PC-9 (cell line): ENCODE data around the gene NRSN1. TPM values are rescaled to one million over a fixed set of nuclear protein-coding genes. Genes with fewer than 3 reads are reported as not detected.

Experiments used
- BruUV-seq: library from RNA; stranded (reverse); fragments of 400-500 nt; replicated peaks from 2 replicates; lab custom pipeline; 2021; lab: Mats Ljungman, UMichigan
- CTCF ChIA-PET: fragments of 300-600 bp; sonication (Branson Sonifier 250); formaldehyde crosslinking; loops from one replicate; lab custom pipeline; 2022; ENCODE audit warnings: antibody characterized with exemption; lab: Charles Lee
- POLR2A ChIA-PET: fragments of 300-600 bp; sonication (Branson Sonifier 250); formaldehyde crosslinking; loops from one replicate; lab custom pipeline; 2022; ENCODE audit warnings: antibody characterized with exemption; ENCODE audit not compliant: unreplicated experiment; lab: Charles Lee
- DNase-seq, 2 experiments: peaks; one replicate each; pipeline versions ENCODE4 v3.0.0 to v3.0.0-alpha.2; 2015 to 2022; ENCODE audit warnings: mixed read lengths in 1 of 2
- H2AFZ ChIP-seq: fragments of 200-600 bp; sonication (generic); 2 replicates; pipeline ENCODE4 v1.8.1; 2017; ENCODE audit warnings: antibody characterized with exemption
- H3F3A ChIP-seq: fragments of 200-600 bp; sonication (generic); 2 replicates; pipeline ENCODE4 v1.8.1; 2017; ENCODE audit warnings: antibody characterized with exemption, mild to moderate bottlenecking, low read depth; ENCODE audit not compliant: insufficient read depth
- H3K27ac ChIP-seq: fragments of 200-600 bp; sonication (generic); 2 replicates; pipeline ENCODE4 v1.6.1; 2016; ENCODE audit warnings: mixed run types
- H3K27me3 ChIP-seq: fragments of 200-600 bp; sonication (generic); 2 replicates; pipeline ENCODE4 v1.6.1; 2016; ENCODE audit warnings: low read depth, mixed run types; ENCODE audit not compliant: insufficient read depth
- H3K36me3 ChIP-seq: fragments of 200-600 bp; sonication (generic); 2 replicates; pipeline ENCODE4 v1.6.1; 2016; ENCODE audit warnings: low read depth, mixed run types
- H3K4me1 ChIP-seq: fragments of 200-600 bp; sonication (generic); replicated peaks from 2 replicates; pipeline ENCODE4 v1.6.1; 2016; ENCODE audit warnings: mixed run types; ENCODE audit not compliant: insufficient read depth
- H3K4me2 ChIP-seq: fragments of 200-600 bp; sonication (generic); 2 replicates; pipeline ENCODE4 v1.6.1; 2017; ENCODE audit warnings: mixed run types
- H3K4me3 ChIP-seq: fragments of 200-600 bp; sonication (generic); 2 replicates; pipeline ENCODE4 v1.6.1; 2016; ENCODE audit warnings: mixed run types
- H3K79me2 ChIP-seq: fragments of 200-600 bp; sonication (generic); 2 replicates; pipeline ENCODE4 v1.6.1; 2017; ENCODE audit warnings: low read depth, mixed run types
- H3K9me2 ChIP-seq: fragments of 200-600 bp; sonication (generic); 2 replicates; pipeline ENCODE4 v1.8.1; 2017; ENCODE audit warnings: mild to moderate bottlenecking; ENCODE audit not compliant: insufficient read depth
- H3K9me3 ChIP-seq: fragments of 200-600 bp; sonication (generic); 2 replicates; pipeline ENCODE4 v1.8.1; 2016; ENCODE audit warnings: low read depth; ENCODE audit not compliant: insufficient read depth
- H4K20me1 ChIP-seq: fragments of 200-600 bp; sonication (generic); 2 replicates; pipeline ENCODE4 v1.8.1; 2017; ENCODE audit not compliant: insufficient read depth
- CTCF ChIP-seq: fragments of 200-600 bp; sonication (generic); conservative IDR thresholded peaks from 2 replicates; pipeline ENCODE4 v1.6.1; 2017; ENCODE audit warnings: mixed run types, antibody characterized with exemption, mild to moderate bottlenecking, moderate library complexity
- EZH2 ChIP-seq: fragments of 200-600 bp; sonication (generic); IDR thresholded peaks from 2 replicates; pipeline ENCODE4 v1.8.0; 2017; ENCODE audit warnings: antibody characterized with exemption, low read depth
- intact Hi-C: fragments of 100-400 bp; cut with micrococcal nuclease; formaldehyde crosslinking; loops from one replicate; pipeline ENCODE4 v1.10.0; 2022; ENCODE audit not compliant: unreplicated experiment
- total RNA-seq: library from RNA; stranded (reverse); gene quantifications from 2 replicates; pipeline ENCODE4 v1.2.3, GENCODE V29; 2021

NRSN1 gene
- total RNA-seq, 1 experiment from 2014 or later = not detected

GRCh38 chr6:24113891-24114290 lies 12.1 kb upstream of the NRSN1 start:
- no peak for TF ChIP-seq CTCF
- TF ChIP-seq EZH2 = no peak
- H3K36me3 ChIP-seq = no peaks in the 10 kb centered on the region
- no peak for DNase-seq
- H3K4me3 ChIP-seq = no peak overlapping the region
- H3K79me2 ChIP-seq = no peaks in the 10 kb centered on the region
- H3K9me3 ChIP-seq = no peaks in the 10 kb centered on the region
- no peaks in the 10 kb centered on the region; the same call in 1 of the 2 replicates for H3K9me2 ChIP-seq
- no peaks in the 10 kb centered on the region for H3F3A ChIP-seq
- CTCF ChIA-PET = no interaction called here
- intact Hi-C loops = no loop called here
- no peak overlapping the region for H3K4me2 ChIP-seq
- H3K27ac ChIP-seq = no peak overlapping the region
- H4K20me1 ChIP-seq = no peaks in the 10 kb centered on the region
- no TSS peak for BruUV-seq
- peaks cover 18% of the 10 kb centered on the region; the same call in 1 of the 2 replicates for H3K27me3 ChIP-seq
- POLR2A ChIA-PET = no interaction called here
- no peaks in the 10 kb centered on the region for H3K4me1 ChIP-seq
- no peak overlapping the region for H2AFZ ChIP-seq

- Histone ChIP-seq H3K9me2 (no peaks in the 10 kb centered on the region; the same call in 1 of the 2 replicates), H3K4me2 (no peak overlapping the region), H2AFZ (no peak overlapping the region), H3K79me2 (no peaks in the 10 kb centered on the region), H3K4me1 (no peaks in the 10 kb centered on the region), H3F3A (no peaks in the 10 kb centered on the region), H3K27ac (no peak overlapping the region), H3K4me3 (no peak overlapping the region), H3K27me3 (peaks cover 24% of the 10 kb centered on the region; the same call in 1 of the 2 replicates), H4K20me1 (no peaks in the 10 kb centered on the region), H3K36me3 (no peaks in the 10 kb centered on the region), H3K9me3 (no peaks in the 10 kb centered on the region)
- intact Hi-C loops = no loop called here
- TF ChIP-seq CTCF = no peak
- POLR2A ChIA-PET = no interaction called here
- no TSS peak for BruUV-seq
- DNase-seq = no peak
- CTCF ChIA-PET = no interaction called here
Measured at GRCh38 chr6:24117021-24117420, 9.0 kb upstream of the NRSN1 start.

- Histone ChIP-seq H3F3A (no peaks in the 10 kb centered on the region), H3K79me2 (no peaks in the 10 kb centered on the region), H3K36me3 (no peaks in the 10 kb centered on the region), H3K27ac (no peak overlapping the region), H3K9me2 (no peaks in the 10 kb centered on the region; the same call in 1 of the 2 replicates), H3K4me2 (no peak overlapping the region), H3K4me1 (no peaks in the 10 kb centered on the region), H3K4me3 (no peak overlapping the region), H2AFZ (no peak overlapping the region), H4K20me1 (peaks cover 3% of the 10 kb centered on the region; the same call in 1 of the 2 replicates), H3K9me3 (no peaks in the 10 kb centered on the region), H3K27me3 (peaks cover 27% of the 10 kb centered on the region)
- intact Hi-C loops = no loop called here
- no peak for TF ChIP-seq CTCF
- TF ChIP-seq EZH2 = no peak
- no peak for DNase-seq
- no TSS peak for BruUV-seq
- POLR2A ChIA-PET = no interaction called here
- CTCF ChIA-PET = no interaction called here
Measured at GRCh38 chr6:24122139-24122538, 3.9 kb upstream of the NRSN1 start.
